Peyer's patch (tissue), 4 donors: ENCODE measurements around the gene FOXN4.

Source experiments
- CTCF ChIP-seq, 6 experiments: fragments of 450-650 bp in 4 of 6; fragments of 200-600 bp in 2 of 6; sonication (generic) in 1 of 6; IDR thresholded peaks; one replicate each; pipeline ENCODE4 v1.5.1; 2017 to 2019; ENCODE audit warnings: antibody characterized with exemption in 6 of 6, mild to moderate bottlenecking in 3 of 6, moderate library complexity in 1 of 6
- POLR2A ChIP-seq, 2 donors: fragments of 450-650 bp; IDR thresholded peaks; one replicate each; pipeline ENCODE4 v1.5.1; 2017; ENCODE audit warnings: antibody characterized with exemption in 2 of 2, mild to moderate bottlenecking in 2 of 2, moderate library complexity in 2 of 2

DNA sequence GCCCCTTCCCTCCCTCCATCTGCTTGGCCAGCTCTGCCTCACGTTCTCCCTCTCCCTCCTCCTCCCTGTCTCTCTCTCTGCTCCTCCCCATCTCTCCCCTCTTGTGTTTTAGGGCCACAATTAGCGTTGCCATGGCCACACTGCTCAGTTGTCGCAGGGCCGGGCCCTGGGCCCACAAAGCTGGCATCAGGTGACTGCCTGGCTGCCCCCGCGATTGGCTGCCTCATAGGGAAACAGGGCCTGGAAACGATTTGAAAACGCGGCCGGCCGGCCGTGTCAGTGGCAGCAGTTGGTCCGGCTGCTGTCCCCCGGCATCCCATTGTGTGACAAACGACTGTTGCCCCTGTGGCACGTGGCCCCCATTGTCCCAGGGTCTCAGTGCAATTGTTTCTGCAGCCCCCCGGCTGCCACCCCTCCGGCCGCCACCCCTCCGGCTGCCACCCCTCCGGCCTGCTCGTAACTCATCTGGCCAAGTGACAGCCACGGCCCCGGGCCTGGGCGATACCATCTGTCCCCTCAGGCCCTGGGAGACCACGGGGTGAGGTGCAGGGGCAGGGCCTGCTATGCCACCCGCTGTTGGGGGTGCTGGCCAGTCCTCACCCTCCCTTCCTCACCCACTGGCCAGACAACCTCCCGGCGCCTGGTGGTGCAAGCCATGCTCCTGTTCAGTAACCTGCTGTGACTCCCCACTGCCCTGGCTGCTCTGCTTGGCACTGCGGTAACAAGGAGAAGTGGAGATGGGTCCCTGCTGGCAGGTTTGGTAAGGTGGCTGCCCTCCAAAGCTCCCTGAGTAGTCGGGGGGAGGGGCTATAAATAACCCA is 17.4 kb downstream of the FOXN4 start:
- TF ChIP-seq POLR2A (IDR thresholded peaks at IDR 0.05) (no peak), CTCF (IDR thresholded peaks at IDR 0.05) (no peak)
